ENCODE measurements around the gene KCNH8. TPM values are rescaled to one million over a fixed set of nuclear protein-coding genes. Genes with fewer than 3 reads are reported as not detected.

KCNH8 gene
- total RNA-seq, 6 experiments from 2014 or later, result not detected

- no peaks in the 10 kb centered on the region for H3K36me3 ChIP-seq
- intact Hi-C loops (cut with DNase I), result no loop called here
- no peak for ATAC-seq
- TF ChIP-seq CTCF (IDR thresholded peaks at IDR 0.05) (no peak), POLR2A (IDR thresholded peaks at IDR 0.05) (no peak)
- H3K27me3 ChIP-seq, result no peaks in the 10 kb centered on the region
- H3K4me3 ChIP-seq, result no peak overlapping the region
- H3K9me3 ChIP-seq, result no peaks in the 10 kb centered on the region
- no peak for DNase-seq
- WGBS (ENCODE audit: insufficient coverage, low coverage, low lambda C conversion rate, missing lambda C conversion rate), result 80% methylated on average over 1 of the region's 1 CpG
- no peak overlapping the region for H3K27ac ChIP-seq
- H3K4me1 ChIP-seq, result no peaks in the 10 kb centered on the region
Observed at GRCh38 chr3:19506171-19506570, 357.9 kb downstream of the KCNH8 start.

- WGBS (ENCODE audit: insufficient coverage, low coverage, low lambda C conversion rate, missing lambda C conversion rate), result 57% methylated on average over 1 of the region's 1 CpG
- Histone ChIP-seq H3K27ac (no peak overlapping the region), H3K4me3 (no peak overlapping the region), H3K4me1 (no peaks in the 10 kb centered on the region), H3K36me3 (no peaks in the 10 kb centered on the region), H3K9me3 (no peaks in the 10 kb centered on the region), H3K27me3 (no peaks in the 10 kb centered on the region)
- intact Hi-C loops (cut with DNase I), result no loop called here
- no peak for ATAC-seq
- no peak for DNase-seq
- no peak for TF ChIP-seq POLR2A (IDR thresholded peaks at IDR 0.05)
- no peak for TF ChIP-seq CTCF (IDR thresholded peaks at IDR 0.05)
Observed at GRCh38 chr3:19522305-19522704, 374.0 kb downstream of the KCNH8 start.

DNA sequence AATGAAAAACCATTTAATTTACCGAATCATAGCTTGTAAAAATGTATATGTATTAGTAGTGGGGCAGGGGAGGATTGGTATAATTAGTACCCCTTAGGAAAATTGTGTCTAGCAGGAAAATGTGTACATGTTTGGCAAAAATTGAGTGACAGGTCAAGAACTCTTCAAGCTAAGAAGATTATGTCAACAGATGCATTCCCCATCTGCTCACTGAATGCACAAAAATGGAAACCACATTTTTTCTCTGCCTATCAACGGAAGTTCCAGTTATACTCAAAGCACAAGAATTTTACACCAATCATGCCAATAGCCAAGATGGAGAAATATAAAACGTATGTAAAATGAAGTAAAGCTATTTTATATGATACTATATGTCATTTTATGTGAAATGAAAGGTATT is 377.8 kb downstream of the KCNH8 start:
- TF ChIP-seq CTCF (IDR thresholded peaks at IDR 0.05) (no peak), POLR2A (IDR thresholded peaks at IDR 0.05) (no peak)
- DNase-seq (no peak), ATAC-seq (no peak)
- Histone ChIP-seq H3K27me3 (no peaks in the 10 kb centered on the region), H3K36me3 (no peaks in the 10 kb centered on the region), H3K27ac (no peak overlapping the region), H3K9me3 (no peaks in the 10 kb centered on the region), H3K4me1 (no peaks in the 10 kb centered on the region), H3K4me3 (no peak overlapping the region)
- WGBS (ENCODE audit: insufficient coverage, low coverage, low lambda C conversion rate, missing lambda C conversion rate), result 38% methylated on average over 3 of the region's 3 CpGs
- intact Hi-C loops (cut with DNase I), result no loop called here

DNA sequence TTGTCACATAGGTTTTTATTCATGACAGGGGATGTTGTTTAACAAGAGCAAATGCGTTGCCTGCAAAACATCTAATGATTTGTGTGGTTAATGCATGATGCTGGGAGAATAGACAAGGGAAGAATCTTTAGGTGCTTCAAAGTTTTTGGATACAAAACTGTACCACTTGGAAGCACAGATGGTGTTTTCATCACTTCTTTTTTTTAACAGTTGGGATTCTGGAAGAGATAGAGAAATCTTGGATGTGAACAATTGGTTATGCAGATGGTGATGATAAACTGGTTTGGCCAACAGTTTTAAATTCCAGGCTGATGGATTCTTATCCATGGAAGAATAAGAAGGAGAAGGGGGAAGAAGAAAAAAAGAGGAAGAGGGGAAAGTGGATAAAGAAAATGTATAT is 379.4 kb downstream of the KCNH8 start:
- Histone ChIP-seq H3K36me3 (no peaks in the 10 kb centered on the region), H3K4me1 (no peaks in the 10 kb centered on the region), H3K27ac (no peak overlapping the region), H3K9me3 (no peaks in the 10 kb centered on the region), H3K4me3 (no peak overlapping the region), H3K27me3 (no peaks in the 10 kb centered on the region)
- no peak for DNase-seq
- ATAC-seq, result no peak
- intact Hi-C loops (cut with DNase I), result no loop called here
- WGBS (ENCODE audit: insufficient coverage, low coverage, low lambda C conversion rate, missing lambda C conversion rate), result 57% methylated on average over 1 of the region's 1 CpG
- no peak for TF ChIP-seq CTCF (IDR thresholded peaks at IDR 0.05)
- TF ChIP-seq POLR2A (IDR thresholded peaks at IDR 0.05), result no peak

- no peaks in the 10 kb centered on the region for H3K27me3 ChIP-seq
- no peaks in the 10 kb centered on the region for H3K4me1 ChIP-seq
- intact Hi-C loops (cut with DNase I), result no loop called here
- H3K27ac ChIP-seq, result no peak overlapping the region
- no peak for DNase-seq
- H3K36me3 ChIP-seq, result no peaks in the 10 kb centered on the region
- ATAC-seq, result no peak
- no peak overlapping the region for H3K4me3 ChIP-seq
- no peaks in the 10 kb centered on the region for H3K9me3 ChIP-seq
- whole genome bisulfite sequencing (ENCODE audit: insufficient coverage, low coverage, low lambda C conversion rate, missing lambda C conversion rate), result 50% methylated on average over 1 of the region's 1 CpG
- TF ChIP-seq POLR2A (IDR thresholded peaks at IDR 0.05) (no peak), CTCF (IDR thresholded peaks at IDR 0.05) (no peak)
Observed at GRCh38 chr3:19531426-19531825, 383.1 kb downstream of the KCNH8 start.

Measured in right lobe of liver (tissue), 6 donors.